ENCODE results near the gene GABPA. TPM values are rescaled to one million over a fixed set of nuclear protein-coding genes. Genes with fewer than 3 reads are reported as not detected.

GABPA gene
- total RNA-seq, 1 donor from 2014 or later, result 36.8 TPM

GRCh38 chr21:25809013-25809412, 74.2 kb downstream of the GABPA start:
- peak; percentile 71 for DNase-seq (ENCODE audit: low spot score)

GRCh38 chr21:25811186-25811585, 76.4 kb downstream of the GABPA start:
- DNase-seq (ENCODE audit: low spot score), result no peak

DNA sequence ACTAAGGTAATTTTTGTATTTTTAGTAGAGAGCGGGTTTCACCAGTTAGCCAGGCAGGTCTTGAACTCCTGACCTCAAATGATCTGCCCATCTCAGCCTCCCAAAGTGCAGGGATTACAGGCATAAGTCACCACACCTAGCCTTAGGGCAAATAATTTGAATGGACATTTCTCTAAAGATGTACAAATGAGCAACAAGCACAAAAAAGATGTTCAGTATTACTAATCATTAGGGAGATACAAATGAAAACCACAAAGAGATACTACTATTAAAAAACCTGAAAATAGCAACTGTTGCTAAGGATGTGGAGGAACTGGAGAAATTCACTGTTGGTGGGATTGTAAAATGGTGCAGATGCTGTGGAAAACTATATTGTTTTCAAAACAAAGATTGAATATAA, 79.1 kb downstream of the GABPA start:
- no peak for DNase-seq (ENCODE audit: low spot score)

DNA sequence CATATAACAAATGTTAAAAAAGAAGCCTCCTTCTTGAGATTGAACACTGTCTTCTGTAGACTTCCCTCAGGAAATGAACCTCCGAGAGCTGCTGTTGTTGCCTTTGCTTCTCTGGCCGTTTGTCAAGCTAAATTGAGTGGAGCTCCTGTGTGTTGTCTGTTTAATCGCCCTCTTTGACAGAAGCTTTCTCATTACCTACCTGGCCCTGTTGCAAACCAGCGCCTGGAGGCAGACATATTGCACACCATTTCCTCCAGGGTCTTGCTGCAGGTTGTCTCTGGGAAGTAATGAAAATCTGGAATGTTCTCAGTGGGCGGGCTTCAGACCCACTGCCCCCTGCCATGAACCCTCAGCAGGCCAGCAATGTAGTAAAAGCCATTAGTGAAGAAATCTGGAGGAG, 83.3 kb downstream of the GABPA start:
- DNase-seq (ENCODE audit: low spot score), result peak; percentile 20

DNA sequence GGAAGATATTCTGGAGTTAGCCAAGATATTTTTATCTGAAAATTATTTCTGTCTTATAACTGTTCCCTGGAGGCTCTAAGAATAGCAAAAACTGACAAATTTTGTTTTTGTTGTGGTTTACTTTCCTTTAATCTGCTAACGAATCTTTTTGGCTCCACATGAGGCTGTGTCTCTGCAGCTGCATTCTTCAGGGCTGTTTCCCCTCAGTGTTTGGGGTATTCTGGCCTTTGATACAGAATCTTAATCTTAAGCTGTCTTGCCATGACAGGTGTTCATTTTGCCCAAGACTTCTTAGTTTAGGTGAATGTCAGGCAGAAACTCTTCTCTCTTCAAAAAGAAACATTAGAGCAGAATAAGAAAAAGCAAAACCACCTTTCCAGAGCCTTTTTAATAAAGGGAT, 83.8 kb downstream of the GABPA start:
- DNase-seq (ENCODE audit: low spot score), result no peak

Other genes starting within 250 kb of the GABPA start
- gene MRPL39, start 127.5 kb upstream of the GABPA start, total RNA-seq (ENCODE audit: insufficient read depth, low replicate concordance), result 36.8 TPM
- 35.9 TPM for gene JAM2, start 95.7 kb upstream of the GABPA start, total RNA-seq (ENCODE audit: insufficient read depth, low replicate concordance)
- gene ATP5PF, start 68 bp upstream of the GABPA start, total RNA-seq (ENCODE audit: insufficient read depth, low replicate concordance), result 70.3 TPM

All from umbilical cord (tissue), 2 donors.